Cardiac muscle cell (in vitro differentiated cells and primary cell): ENCODE measurements around the gene AIP. TPM values are rescaled to one million over a fixed set of nuclear protein-coding genes. Genes with fewer than 3 reads are reported as not detected.
A peak's percentile ranks its signal among the peaks of the same experiment; 100 is the strongest.

Experiments used
- DNase-seq, 2 donors: peaks; one replicate each; pipeline versions ENCODE4 v3.0.0 to v3.0.0-alpha.2; 2010 to 2017; ENCODE audit warnings: low read depth in 1 of 2, low spot score in 1 of 2
- H3K27ac ChIP-seq: fragments of 200-600 bp; sonication (generic); 2 replicates; pipeline ENCODE4 v1.5.1; 2016
- H3K27me3 ChIP-seq: fragments of 200-600 bp; sonication (generic); 2 replicates; pipeline ENCODE4 v1.6.0; 2016; ENCODE audit warnings: control low read depth
- H3K36me3 ChIP-seq: fragments of 200-600 bp; sonication (generic); 2 replicates; pipeline ENCODE4 v1.5.1; 2016; ENCODE audit warnings: control low read depth
- H3K4me1 ChIP-seq: fragments of 200-600 bp; sonication (generic); 2 replicates; pipeline ENCODE4 v1.8.1; 2017; ENCODE audit warnings: low read depth, mild to moderate bottlenecking, mixed run types
- H3K4me3 ChIP-seq: fragments of 200-600 bp; sonication (generic); 2 replicates; pipeline ENCODE4 v1.5.1; 2016; ENCODE audit warnings: mild to moderate bottlenecking
- H3K9me3 ChIP-seq: fragments of 200-600 bp; sonication (generic); 2 replicates; pipeline ENCODE4 v1.5.1; 2017; ENCODE audit warnings: low read depth, mild to moderate bottlenecking, control low read depth
- polyA plus RNA-seq: library from polyadenylated mRNA; unstranded; fragments of >200 nt; fragmentation: Nextera tagmentation; extraction: Ambion mirVana; gene quantifications from 2 replicates; pipeline ENCODE4 v1.2.1, GENCODE V29; 2016
- total RNA-seq: library from RNA; depleted of rRNA; stranded (reverse); fragments of >200 nt; gene quantifications from 2 replicates; pipeline ENCODE4 v1.2.3, GENCODE V29; 2016
- TF ChIP-seq, protein P1 (sequence below): IDR thresholded peaks from 2 replicates; pipeline ENCODE4 v1.5.1; 2012; ENCODE audit warnings: low read depth, mild to moderate bottlenecking, low read length

The AIP gene
- total RNA-seq (64.7 and 73.7 TPM in 2 replicates), polyA plus RNA-seq (40.4 and 46.4 TPM in 2 replicates)

DNA sequence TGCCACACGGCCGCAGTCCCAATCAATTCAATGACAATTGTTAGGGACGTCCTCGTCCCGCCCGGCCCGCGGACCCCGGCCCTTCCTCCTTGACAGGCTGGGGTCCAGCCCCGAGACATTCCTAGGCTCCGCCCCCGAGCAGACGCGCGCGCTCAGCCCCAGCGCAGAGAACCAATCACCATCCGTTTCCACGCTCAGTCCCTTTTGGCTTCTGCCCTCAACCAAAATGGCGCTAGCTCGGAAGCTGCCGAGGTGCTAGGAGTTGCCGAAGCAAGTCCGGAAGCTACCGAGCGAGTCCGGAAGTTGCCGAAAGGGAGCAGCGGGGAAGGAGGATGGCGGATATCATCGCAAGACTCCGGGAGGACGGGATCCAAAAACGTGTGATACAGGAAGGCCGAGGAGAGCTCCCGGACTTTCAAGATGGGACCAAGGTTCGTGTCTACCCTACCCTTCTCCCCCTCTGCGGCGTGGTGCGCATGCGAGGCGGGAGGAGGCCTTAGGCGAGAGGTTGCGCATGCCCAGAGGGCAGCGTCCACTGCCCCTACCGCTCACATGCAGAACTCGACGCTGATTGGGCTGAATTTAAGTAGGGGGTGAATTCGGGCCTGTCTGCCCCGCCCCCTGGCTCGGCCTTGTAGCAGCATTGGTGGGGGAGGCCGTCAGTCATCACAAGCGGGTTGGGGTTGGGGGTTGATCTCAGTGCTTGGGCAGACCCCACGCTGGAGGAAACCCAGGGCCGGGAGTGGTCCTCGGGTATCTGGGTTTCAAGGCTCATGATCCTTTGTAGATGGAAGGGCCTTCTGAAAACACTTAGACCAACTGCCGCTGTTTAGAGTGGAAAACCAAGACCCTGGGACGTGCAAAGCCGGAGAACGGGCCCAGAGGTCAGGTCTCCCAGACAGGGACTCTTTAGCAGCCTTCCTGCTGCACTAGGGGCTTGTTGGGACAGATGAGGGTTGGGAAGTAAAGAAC, at the start of gene AIP:
AIP (plus strand) TSS at position 200 of the 972 bp plus-strand sequence; CDS start at position 333, 133 bp downstream.
- Histone ChIP-seq H3K4me1 (no peaks in the 10 kb centered on the region), H3K27me3 (no peaks in the 10 kb centered on the region), H3K4me3 (peak within 1 kb of the TSS; percentile 37), H3K36me3 (no peaks in the 10 kb centered on the region), H3K27ac (peak within 1 kb of the TSS; percentile 79), H3K9me3 (no peaks in the 10 kb centered on the region)
- peak; percentile 97 to 98 for DNase-seq
- TF ChIP-seq, protein P1, sequence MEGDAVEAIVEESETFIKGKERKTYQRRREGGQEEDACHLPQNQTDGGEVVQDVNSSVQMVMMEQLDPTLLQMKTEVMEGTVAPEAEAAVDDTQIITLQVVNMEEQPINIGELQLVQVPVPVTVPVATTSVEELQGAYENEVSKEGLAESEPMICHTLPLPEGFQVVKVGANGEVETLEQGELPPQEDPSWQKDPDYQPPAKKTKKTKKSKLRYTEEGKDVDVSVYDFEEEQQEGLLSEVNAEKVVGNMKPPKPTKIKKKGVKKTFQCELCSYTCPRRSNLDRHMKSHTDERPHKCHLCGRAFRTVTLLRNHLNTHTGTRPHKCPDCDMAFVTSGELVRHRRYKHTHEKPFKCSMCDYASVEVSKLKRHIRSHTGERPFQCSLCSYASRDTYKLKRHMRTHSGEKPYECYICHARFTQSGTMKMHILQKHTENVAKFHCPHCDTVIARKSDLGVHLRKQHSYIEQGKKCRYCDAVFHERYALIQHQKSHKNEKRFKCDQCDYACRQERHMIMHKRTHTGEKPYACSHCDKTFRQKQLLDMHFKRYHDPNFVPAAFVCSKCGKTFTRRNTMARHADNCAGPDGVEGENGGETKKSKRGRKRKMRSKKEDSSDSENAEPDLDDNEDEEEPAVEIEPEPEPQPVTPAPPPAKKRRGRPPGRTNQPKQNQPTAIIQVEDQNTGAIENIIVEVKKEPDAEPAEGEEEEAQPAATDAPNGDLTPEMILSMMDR, result peak; percentile 12

- Histone ChIP-seq H3K4me3 (no peak overlapping the region), H3K27me3 (no peaks in the 10 kb centered on the region), H3K4me1 (no peaks in the 10 kb centered on the region), H3K27ac (no peak overlapping the region), H3K9me3 (no peaks in the 10 kb centered on the region), H3K36me3 (peaks cover 22% of the 10 kb centered on the region)
- DNase-seq, result no peak
- TF ChIP-seq, protein P1, result no peak
These were observed 49.1 kb upstream of the AIP start for GRCh38 chr11:67433536-67434394.

- Histone ChIP-seq H3K36me3 (peaks cover 22% of the 10 kb centered on the region), H3K4me3 (no peak overlapping the region), H3K9me3 (no peaks in the 10 kb centered on the region), H3K27ac (no peak overlapping the region), H3K27me3 (no peaks in the 10 kb centered on the region), H3K4me1 (no peaks in the 10 kb centered on the region)
- no peak for DNase-seq
- TF ChIP-seq, protein P1, result no peak
These were observed 48.4 kb upstream of the AIP start for GRCh38 chr11:67434395-67434881.

DNA sequence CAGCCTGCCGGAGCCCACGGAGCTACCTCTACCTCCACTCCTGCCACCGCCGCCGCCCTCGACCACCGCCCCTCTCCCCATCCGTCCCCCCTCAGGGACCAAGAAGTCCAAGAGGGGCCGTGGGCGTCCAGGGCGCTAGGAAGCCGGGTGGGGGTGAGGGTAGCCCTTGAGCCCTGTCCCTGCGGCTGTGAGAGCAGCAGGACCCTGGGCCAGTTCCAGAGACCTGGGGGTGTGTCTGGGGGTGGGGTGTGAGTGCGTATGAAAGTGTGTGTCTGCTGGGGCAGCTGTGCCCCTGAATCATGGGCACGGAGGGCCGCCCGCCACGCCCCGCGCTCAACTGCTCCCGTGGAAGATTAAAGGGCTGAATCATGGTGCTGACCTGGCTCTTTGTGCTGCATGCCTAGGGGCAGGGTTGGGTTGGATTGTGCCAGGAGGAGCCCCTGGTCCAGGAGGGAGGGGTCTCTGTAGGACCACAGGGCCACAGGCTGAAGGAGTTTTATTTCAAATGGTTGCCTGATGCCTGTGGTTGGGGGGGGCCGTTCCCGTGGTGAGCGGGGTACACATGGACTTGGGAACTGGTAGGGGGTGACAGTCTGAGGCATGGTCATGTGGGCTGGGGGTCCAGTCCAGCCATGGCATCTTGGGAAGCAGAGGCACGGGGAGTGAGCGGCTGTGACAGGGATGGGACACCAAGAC, 47.6 kb upstream of the AIP start:
- Histone ChIP-seq H3K4me1 (no peaks in the 10 kb centered on the region), H3K27me3 (no peaks in the 10 kb centered on the region), H3K4me3 (no peak overlapping the region), H3K27ac (peak overlapping the region; percentile 55), H3K9me3 (no peaks in the 10 kb centered on the region), H3K36me3 (peaks cover 22% of the 10 kb centered on the region)
- no peak for DNase-seq
- TF ChIP-seq, protein P1, result no peak
